Gastroesophageal sphincter (tissue), 3 donors: Measurements from ENCODE around the gene ANKRD31.

ENCODE experiments used
- EP300 ChIP-seq: sonication (generic); formaldehyde crosslinking; IDR thresholded peaks from one replicate; pipeline ENCODE4 v1.6.1; 2017; ENCODE audit warnings: antibody characterized with exemption, mild to moderate bottlenecking
- POLR2A ChIP-seq, 2 donors: fragments of 450-650 bp; IDR thresholded peaks; one replicate each; pipeline ENCODE4 v1.6.1; 2017; ENCODE audit warnings: antibody characterized with exemption in 2 of 2, mild to moderate bottlenecking in 2 of 2, moderate library complexity in 1 of 2
- POLR2AphosphoS5 ChIP-seq: sonication (generic); formaldehyde crosslinking; IDR thresholded peaks from one replicate; pipeline ENCODE4 v1.6.1; 2017; ENCODE audit warnings: antibody characterized with exemption
- TF ChIP-seq, protein P1 (sequence below), 4 experiments: fragments of 200-600 bp in 2 of 4; fragments of 450-650 bp in 2 of 4; sonication (generic) in 1 of 4; IDR thresholded peaks; one replicate each; pipeline ENCODE4 v1.5.1; 2017 to 2019; ENCODE audit warnings: antibody characterized with exemption in 4 of 4, mild to moderate bottlenecking in 2 of 4, moderate library complexity in 2 of 4

DNA sequence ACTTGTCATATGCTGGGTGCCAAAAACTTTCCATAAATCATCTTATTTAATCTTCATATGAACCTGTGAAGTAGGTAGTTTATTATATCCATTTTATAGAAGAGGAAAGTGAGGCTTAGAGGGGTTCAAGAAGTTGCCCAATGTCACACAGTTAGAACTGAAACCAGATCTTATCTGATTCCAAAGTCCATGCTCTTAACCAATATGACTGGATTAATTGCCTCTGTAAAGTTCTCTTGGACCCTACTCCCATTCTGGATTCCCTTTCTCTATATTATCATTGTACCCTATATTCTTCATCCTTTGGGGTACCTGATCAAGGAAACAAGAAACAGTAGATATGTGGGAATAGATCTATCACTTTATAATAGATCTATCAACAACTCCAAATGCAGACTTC lies 119.8 kb downstream of the ANKRD31 start:
- TF ChIP-seq POLR2A (IDR thresholded peaks at IDR 0.05), result no peak
- TF ChIP-seq, protein P1, sequence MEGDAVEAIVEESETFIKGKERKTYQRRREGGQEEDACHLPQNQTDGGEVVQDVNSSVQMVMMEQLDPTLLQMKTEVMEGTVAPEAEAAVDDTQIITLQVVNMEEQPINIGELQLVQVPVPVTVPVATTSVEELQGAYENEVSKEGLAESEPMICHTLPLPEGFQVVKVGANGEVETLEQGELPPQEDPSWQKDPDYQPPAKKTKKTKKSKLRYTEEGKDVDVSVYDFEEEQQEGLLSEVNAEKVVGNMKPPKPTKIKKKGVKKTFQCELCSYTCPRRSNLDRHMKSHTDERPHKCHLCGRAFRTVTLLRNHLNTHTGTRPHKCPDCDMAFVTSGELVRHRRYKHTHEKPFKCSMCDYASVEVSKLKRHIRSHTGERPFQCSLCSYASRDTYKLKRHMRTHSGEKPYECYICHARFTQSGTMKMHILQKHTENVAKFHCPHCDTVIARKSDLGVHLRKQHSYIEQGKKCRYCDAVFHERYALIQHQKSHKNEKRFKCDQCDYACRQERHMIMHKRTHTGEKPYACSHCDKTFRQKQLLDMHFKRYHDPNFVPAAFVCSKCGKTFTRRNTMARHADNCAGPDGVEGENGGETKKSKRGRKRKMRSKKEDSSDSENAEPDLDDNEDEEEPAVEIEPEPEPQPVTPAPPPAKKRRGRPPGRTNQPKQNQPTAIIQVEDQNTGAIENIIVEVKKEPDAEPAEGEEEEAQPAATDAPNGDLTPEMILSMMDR (IDR thresholded peaks at IDR 0.05), result no peak
- no peak for TF ChIP-seq EP300
- TF ChIP-seq POLR2AphosphoS5, result no peak
